ENCODE measurements around the gene MFSD2B. TPM values are rescaled to one million over a fixed set of nuclear protein-coding genes. Genes with fewer than 3 reads are reported as not detected.

MFSD2B gene
- total RNA-seq, 1 donor from 2014 or later = not detected

DNA sequence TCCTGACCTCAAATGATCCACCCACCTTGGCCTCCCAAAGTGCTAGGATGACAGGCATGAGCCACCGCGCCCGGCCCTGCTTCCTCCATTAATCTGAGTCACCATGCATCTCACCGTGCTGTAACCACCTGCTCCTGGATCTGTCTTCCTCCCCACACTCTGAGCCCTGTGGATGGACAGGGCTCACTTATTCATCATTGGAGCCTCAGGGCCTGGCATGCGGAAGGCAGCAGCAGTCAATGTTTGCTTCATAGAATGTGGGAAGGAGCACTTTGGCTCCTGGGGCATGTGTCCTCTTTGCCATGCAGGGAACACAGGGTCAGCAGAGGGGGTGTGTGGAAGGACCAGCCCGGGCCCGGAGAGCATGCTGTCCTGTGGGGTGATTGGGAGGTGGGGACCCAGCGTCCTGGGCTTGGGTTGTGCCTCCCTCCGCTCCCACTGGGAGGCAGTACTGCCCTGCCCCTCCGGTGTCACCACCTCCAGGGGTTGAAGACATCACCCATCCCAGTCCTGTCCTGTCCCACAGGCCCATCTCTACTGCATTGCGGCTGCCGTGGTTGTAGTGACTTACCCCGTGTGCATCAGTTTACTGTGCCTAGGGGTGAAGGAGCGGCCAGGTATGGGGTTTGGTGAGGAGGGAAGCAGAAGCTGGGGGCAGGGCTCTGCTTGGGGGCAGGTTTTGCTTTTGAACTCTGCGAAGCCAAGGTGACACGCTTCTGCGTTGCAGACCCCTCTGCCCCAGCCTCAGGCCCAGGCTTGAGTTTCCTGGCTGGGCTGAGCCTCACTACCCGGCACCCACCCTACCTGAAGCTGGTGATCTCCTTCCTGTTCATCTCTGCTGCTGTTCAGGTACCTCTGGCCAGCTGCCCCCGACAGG, 11.5 kb downstream of the MFSD2B start:
- TF ChIP-seq, protein P1, sequence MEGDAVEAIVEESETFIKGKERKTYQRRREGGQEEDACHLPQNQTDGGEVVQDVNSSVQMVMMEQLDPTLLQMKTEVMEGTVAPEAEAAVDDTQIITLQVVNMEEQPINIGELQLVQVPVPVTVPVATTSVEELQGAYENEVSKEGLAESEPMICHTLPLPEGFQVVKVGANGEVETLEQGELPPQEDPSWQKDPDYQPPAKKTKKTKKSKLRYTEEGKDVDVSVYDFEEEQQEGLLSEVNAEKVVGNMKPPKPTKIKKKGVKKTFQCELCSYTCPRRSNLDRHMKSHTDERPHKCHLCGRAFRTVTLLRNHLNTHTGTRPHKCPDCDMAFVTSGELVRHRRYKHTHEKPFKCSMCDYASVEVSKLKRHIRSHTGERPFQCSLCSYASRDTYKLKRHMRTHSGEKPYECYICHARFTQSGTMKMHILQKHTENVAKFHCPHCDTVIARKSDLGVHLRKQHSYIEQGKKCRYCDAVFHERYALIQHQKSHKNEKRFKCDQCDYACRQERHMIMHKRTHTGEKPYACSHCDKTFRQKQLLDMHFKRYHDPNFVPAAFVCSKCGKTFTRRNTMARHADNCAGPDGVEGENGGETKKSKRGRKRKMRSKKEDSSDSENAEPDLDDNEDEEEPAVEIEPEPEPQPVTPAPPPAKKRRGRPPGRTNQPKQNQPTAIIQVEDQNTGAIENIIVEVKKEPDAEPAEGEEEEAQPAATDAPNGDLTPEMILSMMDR (IDR thresholded peaks at IDR 0.05; ENCODE audit: insufficient read depth, low read length, poor library complexity, severe bottlenecking) = no peak
- no peak for DNase-seq (ENCODE audit: low read depth)
- no peaks in the 10 kb centered on the region for H3K36me3 ChIP-seq (ENCODE audit: control insufficient read depth, insufficient read depth, low read length)

DNA sequence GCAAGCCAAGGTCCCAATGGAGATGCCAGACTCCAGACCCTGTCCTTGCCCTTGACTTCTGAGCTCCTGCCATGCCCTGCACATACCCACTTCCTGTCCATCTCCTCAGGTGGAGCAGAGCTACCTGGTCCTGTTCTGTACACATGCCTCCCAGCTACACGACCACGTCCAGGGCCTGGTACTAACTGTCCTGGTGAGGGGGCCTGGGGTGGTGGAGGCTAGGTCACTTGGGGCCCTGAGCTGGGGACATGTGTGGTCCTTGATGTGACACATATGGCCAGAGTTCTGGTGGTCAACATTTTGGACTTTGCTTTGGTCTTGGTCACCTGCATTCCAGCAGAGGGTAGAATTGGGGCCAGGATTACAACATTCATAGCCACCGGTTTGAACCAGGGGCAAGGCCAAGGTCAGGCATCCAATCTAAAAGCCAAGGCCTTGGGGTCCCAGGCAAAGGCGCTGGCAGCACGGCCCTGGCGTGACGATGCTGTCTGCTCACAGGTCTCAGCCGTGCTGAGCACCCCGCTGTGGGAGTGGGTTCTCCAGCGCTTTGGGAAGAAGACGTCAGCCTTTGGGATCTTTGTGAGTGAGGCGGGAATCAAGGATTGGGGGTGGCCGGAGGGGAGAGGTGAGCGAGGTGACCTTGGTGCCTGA, 12.6 kb downstream of the MFSD2B start:
- no peaks in the 10 kb centered on the region for H3K27me3 ChIP-seq (ENCODE audit: control insufficient read depth, insufficient read depth, low read length)
- TF ChIP-seq, protein P1 (IDR thresholded peaks at IDR 0.05; ENCODE audit: insufficient read depth, low read length, poor library complexity, severe bottlenecking) = no peak
- no peak for DNase-seq (ENCODE audit: low read depth)
- H3K36me3 ChIP-seq (ENCODE audit: control insufficient read depth, insufficient read depth, low read length) = no peaks in the 10 kb centered on the region
- no peak overlapping the region for H3K4me3 ChIP-seq (ENCODE audit: low read depth, low read length)

More for the DNA sequence above, 11.5 kb downstream of the MFSD2B start:
- Histone ChIP-seq H3K4me3 (ENCODE audit: low read depth, low read length) (no peak overlapping the region), H3K27me3 (ENCODE audit: control insufficient read depth, insufficient read depth, low read length) (no peaks in the 10 kb centered on the region)

DNA sequence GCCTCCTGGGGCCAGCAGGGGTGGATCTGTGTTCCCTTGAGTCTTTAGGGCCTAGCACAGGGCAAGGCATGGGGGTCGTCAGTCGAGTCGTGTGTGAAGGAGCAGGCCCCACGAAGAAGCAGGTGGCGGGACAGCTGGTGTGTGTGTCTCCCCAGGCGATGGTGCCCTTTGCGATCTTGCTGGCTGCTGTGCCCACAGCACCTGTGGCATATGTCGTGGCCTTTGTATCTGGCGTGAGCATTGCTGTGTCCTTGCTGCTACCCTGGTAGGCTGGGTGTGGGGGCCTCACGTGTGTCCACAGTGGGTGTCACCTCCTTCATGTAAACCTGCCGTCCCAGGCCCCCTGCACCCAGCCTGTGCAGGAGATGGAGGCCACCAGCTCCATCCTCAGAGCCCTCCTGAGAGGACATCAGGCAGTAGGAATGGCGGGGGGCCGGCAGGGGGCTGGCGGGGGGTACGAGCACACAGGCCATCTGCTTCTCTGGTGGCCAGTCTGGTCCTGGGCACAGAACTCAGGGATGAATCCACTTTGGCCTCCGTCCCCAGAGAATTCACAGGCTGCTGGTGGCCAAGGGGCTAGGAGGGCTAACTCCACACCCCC, 13.2 kb downstream of the MFSD2B start:
- DNase-seq (ENCODE audit: low read depth) = no peak
- H3K4me3 ChIP-seq (ENCODE audit: low read depth, low read length) = no peak overlapping the region
- TF ChIP-seq, protein P1 (IDR thresholded peaks at IDR 0.05; ENCODE audit: insufficient read depth, low read length, poor library complexity, severe bottlenecking) = no peak
- H3K36me3 ChIP-seq (ENCODE audit: control insufficient read depth, insufficient read depth, low read length) = no peaks in the 10 kb centered on the region
- H3K27me3 ChIP-seq (ENCODE audit: control insufficient read depth, insufficient read depth, low read length) = no peaks in the 10 kb centered on the region

DNA sequence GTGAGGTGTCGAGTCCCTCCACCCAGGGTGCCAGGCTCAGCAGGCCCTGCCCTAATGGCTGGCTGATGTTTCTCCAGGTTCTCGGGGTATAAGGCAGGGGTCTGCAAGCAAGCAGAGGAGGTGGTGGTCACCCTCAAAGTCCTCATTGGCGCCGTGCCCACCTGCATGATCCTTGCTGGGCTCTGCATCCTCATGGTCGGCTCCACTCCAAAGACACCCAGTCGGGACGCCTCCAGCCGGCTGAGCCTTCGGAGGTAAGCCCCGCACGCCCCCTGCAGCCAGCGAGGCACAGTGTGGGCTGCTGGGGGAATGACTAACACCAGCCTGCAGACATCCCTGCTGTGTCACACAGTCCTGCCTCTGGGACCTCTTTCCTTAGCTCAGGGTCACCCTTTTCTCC, 14.1 kb downstream of the MFSD2B start:
- H3K36me3 ChIP-seq (ENCODE audit: control insufficient read depth, insufficient read depth, low read length) = no peaks in the 10 kb centered on the region
- TF ChIP-seq, protein P1 (IDR thresholded peaks at IDR 0.05; ENCODE audit: insufficient read depth, low read length, poor library complexity, severe bottlenecking) = no peak
- no peak for DNase-seq (ENCODE audit: low read depth)
- H3K27me3 ChIP-seq (ENCODE audit: control insufficient read depth, insufficient read depth, low read length) = no peaks in the 10 kb centered on the region
- H3K4me3 ChIP-seq (ENCODE audit: low read depth, low read length) = no peak overlapping the region

DNA sequence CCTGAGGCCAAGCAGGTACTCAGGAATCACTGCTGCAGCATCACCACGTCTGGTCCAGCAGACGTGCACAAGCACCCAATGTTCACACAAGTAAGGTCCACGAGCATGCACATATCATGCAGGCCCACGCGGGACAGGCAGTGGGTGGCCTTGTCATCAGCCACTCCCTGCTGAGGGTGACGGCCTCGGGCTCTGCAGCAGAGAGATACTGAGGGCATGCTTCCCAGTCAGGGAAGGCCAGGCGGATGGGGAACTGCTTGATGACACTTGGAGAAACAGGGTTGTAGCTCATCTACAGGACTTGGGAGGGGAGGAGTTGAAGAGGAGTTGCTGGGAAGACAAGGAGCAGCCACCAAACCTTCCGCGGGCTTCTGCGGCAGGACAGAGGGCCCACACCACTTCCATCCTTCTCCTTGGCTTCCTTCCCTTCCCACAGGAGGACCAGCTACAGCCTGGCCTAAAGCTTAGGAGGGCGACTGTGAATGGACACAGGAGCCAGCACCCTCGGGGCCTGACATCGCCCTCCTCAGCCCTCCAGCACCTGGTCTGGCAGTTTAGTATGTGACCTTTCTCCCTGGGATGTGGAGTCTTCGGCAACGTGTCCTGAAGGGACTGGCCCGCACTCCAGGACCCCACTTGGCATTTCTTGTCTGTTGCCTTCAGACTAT, 15.2 kb downstream of the MFSD2B start:
- H3K4me3 ChIP-seq (ENCODE audit: low read depth, low read length) = no peak overlapping the region
- no peak for DNase-seq (ENCODE audit: low read depth)
- no peaks in the 10 kb centered on the region for H3K36me3 ChIP-seq (ENCODE audit: control insufficient read depth, insufficient read depth, low read length)
- no peaks in the 10 kb centered on the region for H3K27me3 ChIP-seq (ENCODE audit: control insufficient read depth, insufficient read depth, low read length)
- TF ChIP-seq, protein P1 (IDR thresholded peaks at IDR 0.05; ENCODE audit: insufficient read depth, low read length, poor library complexity, severe bottlenecking) = no peak

Measured in kidney epithelial cell (primary cell).